GM21390 (cell line): ENCODE results near the gene SEMA4A.

Source experiments
- ATAC-seq: cut with Tn5 transposase; IDR thresholded peaks from one replicate; pipeline ENCODE4 v1.9.1; 2021; ENCODE audit not compliant: unreplicated experiment

Gene SEMA4A

DNA sequence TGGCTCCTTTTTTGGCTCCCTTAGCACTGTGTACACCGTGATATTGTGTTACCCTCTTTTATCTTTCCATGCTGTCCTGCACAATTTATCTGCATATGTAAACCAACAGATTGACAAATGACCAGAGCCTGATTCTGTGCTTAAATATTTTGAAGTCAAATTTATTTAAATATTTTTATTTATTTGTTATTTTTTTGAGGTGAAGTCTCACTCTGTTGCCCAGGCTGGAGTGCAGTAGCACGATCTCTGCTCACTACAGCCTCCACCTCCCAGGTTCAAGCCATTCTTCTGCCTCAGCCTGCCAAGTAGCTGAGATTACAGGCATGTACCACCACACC lies 72.3 kb downstream of the SEMA4A start:
- ATAC-seq, result no peak

DNA sequence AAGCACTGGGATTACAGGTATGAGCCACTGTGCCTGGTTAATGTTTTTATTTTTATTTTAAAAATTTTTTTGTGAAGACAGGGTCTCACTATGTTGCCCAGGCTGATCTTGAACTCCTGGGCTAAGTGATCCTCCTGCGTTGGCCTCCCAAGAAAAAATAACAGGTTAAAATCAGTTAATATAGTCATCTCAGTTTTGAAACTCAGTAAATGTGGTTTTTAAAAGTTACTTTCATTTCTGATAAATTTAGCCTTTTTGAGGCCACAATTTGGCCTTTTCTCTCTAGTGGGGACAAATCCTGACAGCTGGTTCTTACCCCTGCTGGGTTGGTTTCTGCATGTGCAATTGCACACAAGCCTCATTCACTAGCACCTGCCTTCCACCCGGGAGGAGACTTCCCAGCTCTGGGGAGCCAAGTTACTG lies 72.7 kb downstream of the SEMA4A start:
- peak; percentile 60 for ATAC-seq

GRCh38 chr1:156226782-156227181 lies 73.4 kb downstream of the SEMA4A start:
- no peak for ATAC-seq
